Muscle of leg (tissue), 11 donors: ENCODE results near the gene NT5DC2. TPM values are rescaled to one million over a fixed set of nuclear protein-coding genes. Genes with fewer than 3 reads are reported as not detected.

Experiments
- DNase-seq: peaks from one replicate; pipeline ENCODE4 v3.0.0; 2013
- H3K27ac ChIP-seq: one replicate; pipeline ENCODE4 v1.5.1; 2013; ENCODE audit warnings: mild to moderate bottlenecking, low read length, control low read depth
- H3K27me3 ChIP-seq: one replicate; pipeline ENCODE4 v1.6.1; 2013; ENCODE audit warnings: low read length; ENCODE audit not compliant: control insufficient read depth, insufficient read depth
- H3K36me3 ChIP-seq: one replicate; pipeline ENCODE4 v1.6.1; 2013; ENCODE audit warnings: low read length; ENCODE audit not compliant: control insufficient read depth, insufficient read depth
- H3K4me1 ChIP-seq: one replicate; pipeline ENCODE4 v1.6.1; 2013; ENCODE audit warnings: low read length; ENCODE audit not compliant: control insufficient read depth, insufficient read depth
- H3K4me3 ChIP-seq: one replicate; pipeline ENCODE4 v1.5.1; 2013; ENCODE audit warnings: low read length, control low read depth
- H3K9me3 ChIP-seq: replicated peaks from 2 replicates; pipeline ENCODE4 v1.6.1; 2013; ENCODE audit warnings: low read depth, low read length; ENCODE audit not compliant: control insufficient read depth
- WGBS: methylation state at CpG from one replicate; pipeline ENCODE4 v1.1.5; 2013; ENCODE audit warnings: missing lambda C conversion rate; ENCODE audit not compliant: insufficient coverage; 5-methylcytosine and 5-hydroxymethylcytosine counted together
- polyA plus RNA-seq, 8 donors: library from polyadenylated mRNA; unstranded; fragments of 120-200 nt; gene quantifications; one replicate each; pipeline versions ENCODE4 v1.2.1 to v1.2.3, GENCODE V29; 2013; ENCODE audit warnings: inconsistent platforms in 1 of 8, low replicate concordance in 1 of 8; ENCODE audit not compliant: insufficient read length in 8 of 8, insufficient read depth in 1 of 8
- total RNA-seq: library from RNA; stranded (reverse); fragments of 120-200 nt; gene quantifications from one replicate; pipeline ENCODE4 v1.2.4, GENCODE V29; 2013

NT5DC2 gene
- total and polyA plus RNA-seq, 9 donors, result 52.0 to 134 (median 100) TPM

DNA sequence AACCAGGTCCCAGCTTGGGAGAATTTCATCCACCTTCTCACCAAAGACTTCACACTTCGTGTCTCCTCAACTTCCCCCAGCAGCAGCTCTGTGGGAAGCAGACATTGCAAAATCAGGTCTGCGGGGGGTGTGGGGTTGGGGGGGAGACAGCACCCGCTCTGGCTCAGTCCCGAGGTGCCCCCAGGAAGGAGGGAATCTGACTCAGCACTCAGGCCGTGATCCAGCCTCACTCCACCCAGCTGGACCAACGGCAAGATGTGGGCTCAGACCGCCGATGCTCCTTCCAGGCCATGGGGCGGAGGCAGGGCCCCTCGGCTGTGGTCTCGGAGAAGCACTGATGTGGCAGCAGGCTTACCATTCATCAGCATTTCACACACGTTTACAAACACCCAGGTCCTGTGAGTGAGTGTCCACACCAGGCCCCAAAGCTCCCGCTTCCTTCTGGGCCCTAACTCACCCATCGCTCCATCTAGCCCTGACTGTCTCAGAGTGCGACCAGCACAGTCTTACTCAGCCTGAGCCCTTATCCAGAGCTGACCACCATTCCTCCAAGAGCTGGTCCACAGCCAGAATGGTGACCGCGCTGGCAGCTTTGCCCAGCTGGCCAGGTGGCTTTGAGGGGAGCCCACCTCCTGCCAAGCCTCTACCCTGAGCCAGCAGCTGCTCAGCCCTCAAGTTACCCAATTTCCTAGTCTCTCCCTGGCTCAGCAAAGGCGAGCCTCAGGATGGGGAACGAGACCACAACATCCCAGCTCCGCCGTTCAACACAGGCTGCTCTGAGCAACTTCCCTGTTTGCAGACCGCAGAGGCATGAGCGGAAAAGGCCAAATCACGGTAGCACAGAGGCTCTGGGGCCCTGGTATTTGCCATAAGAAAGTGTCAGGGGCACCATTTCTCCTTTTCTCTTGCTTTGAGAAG is 35.3 kb downstream of the NT5DC2 start:
- no peaks in the 10 kb centered on the region for H3K27me3 ChIP-seq
- peak; percentile 81 for DNase-seq
- 53% methylated on average over 19 of the region's 24 CpGs for WGBS
- no peak overlapping the region for H3K4me3 ChIP-seq
- H3K9me3 ChIP-seq, result no peaks in the 10 kb centered on the region
- H3K27ac ChIP-seq, result no peak overlapping the region
- peaks cover 3% of the 10 kb centered on the region for H3K36me3 ChIP-seq
- peaks cover 13% of the 10 kb centered on the region for H3K4me1 ChIP-seq

DNA sequence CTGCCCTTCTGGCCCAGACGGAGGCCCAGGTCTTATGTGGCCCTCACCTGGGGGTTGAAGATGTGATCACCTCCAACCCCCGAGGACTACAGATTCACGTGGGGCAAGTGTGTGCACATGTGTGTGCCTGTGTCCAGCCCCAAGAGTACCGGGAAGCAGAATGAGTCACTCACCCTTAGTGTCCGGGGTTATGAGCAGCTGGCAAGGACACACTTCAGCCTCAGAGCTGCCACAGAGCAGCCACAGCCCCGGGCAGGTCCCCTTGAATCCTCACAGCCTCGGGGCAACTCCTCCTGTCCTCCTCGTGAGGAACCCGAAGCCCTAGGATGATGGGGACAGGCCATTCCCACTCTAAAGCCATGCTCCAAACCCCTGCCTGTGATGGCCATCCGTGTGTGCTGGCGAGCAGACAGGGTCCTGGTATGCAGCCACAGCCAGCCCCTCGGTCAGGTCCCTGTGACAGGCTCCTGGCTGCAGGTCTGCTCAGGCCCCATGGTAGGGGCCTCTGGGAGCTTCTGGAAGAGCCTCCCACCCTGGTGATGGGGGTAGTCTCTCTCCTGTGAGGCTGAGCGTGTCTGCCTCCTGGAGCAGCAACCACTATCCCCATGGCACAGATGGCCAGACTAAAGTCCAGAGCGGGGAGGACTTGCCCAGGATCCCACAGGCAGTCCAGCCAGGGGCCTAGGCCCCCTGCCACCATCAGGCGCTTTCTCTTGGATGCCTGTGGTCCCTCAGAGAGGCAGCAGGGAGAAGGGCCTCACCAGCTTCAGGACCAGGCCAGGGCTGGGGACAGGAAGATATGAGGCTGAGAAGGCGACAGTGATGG is 37.7 kb downstream of the NT5DC2 start:
- Histone ChIP-seq H3K36me3 (peaks cover 26% of the 10 kb centered on the region), H3K9me3 (no peaks in the 10 kb centered on the region), H3K4me3 (peak overlapping the region; percentile 38), H3K4me1 (peaks cover 25% of the 10 kb centered on the region), H3K27me3 (no peaks in the 10 kb centered on the region), H3K27ac (no peak overlapping the region)
- DNase-seq, result no peak
- WGBS, result 53% methylated on average over 11 of the region's 16 CpGs

DNA sequence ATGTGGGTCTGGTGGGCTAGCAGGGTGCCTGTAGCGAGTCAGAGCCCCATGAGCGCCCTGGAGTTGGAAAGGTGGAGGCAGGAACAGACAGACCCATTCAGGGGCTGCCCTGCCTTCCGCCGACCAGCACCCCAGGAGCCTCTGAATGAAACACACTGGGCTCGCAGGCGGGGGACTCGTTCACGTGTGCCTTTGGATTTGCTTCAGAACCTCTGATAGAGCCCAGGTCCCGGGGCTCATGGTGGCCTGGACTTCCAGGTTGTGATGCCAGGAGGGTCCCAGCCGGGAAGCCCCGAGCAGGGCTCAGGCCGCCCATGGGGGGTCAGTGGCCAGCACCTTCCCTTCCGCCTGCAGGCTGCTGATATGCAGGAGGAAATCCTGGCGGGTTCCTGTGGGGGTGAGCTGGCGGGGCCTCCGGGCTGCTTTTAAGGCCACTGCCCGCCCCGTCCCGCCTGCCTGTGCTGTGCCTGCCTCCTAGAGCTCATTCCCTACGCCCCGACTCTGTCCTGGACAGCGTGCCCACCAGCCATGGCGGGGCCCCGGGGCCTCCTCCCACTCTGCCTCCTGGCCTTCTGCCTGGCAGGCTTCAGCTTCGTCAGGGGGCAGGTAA is 38.7 kb downstream of the NT5DC2 start, which contains the start of gene STAB1:
STAB1 (plus strand) TSS at position 453 of the 610 bp plus-strand sequence; CDS start at position 529, 76 bp downstream.
- peak; percentile 50 for DNase-seq
- Histone ChIP-seq H3K4me1 (peaks cover 34% of the 10 kb centered on the region), H3K4me3 (peak within 1 kb of the TSS; percentile 38)

DNA sequence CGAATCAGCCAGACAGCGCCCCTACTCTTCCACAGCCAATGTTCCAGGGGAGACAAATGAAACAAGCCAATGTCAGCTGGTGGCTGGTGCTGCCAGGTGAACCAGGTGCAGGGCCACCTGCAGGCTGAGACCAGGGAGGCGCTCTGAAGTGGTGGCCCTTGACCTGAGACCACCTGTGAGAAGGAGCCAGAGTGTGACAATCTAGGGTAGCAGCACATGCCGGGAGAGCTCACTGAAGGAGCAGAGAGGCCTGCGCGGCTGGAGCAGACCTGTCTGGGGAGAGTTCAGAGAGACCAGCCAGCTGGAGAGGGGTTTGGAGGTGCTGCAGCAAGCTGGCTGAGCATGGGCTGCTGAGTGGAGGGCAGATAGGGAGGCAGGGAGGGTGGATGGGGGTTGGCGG is 39.2 kb downstream of the NT5DC2 start:
- no peak overlapping the region for H3K27ac ChIP-seq

More for the DNA sequence above, 38.7 kb downstream of the NT5DC2 start, which contains the start of gene STAB1:
- Histone ChIP-seq H3K9me3 (no peaks in the 10 kb centered on the region), H3K27ac (peak within 1 kb of the TSS; percentile 47), H3K27me3 (no peaks in the 10 kb centered on the region), H3K36me3 (peaks cover 36% of the 10 kb centered on the region)
- WGBS, result 31% methylated on average over 24 of the region's 25 CpGs

DNA sequence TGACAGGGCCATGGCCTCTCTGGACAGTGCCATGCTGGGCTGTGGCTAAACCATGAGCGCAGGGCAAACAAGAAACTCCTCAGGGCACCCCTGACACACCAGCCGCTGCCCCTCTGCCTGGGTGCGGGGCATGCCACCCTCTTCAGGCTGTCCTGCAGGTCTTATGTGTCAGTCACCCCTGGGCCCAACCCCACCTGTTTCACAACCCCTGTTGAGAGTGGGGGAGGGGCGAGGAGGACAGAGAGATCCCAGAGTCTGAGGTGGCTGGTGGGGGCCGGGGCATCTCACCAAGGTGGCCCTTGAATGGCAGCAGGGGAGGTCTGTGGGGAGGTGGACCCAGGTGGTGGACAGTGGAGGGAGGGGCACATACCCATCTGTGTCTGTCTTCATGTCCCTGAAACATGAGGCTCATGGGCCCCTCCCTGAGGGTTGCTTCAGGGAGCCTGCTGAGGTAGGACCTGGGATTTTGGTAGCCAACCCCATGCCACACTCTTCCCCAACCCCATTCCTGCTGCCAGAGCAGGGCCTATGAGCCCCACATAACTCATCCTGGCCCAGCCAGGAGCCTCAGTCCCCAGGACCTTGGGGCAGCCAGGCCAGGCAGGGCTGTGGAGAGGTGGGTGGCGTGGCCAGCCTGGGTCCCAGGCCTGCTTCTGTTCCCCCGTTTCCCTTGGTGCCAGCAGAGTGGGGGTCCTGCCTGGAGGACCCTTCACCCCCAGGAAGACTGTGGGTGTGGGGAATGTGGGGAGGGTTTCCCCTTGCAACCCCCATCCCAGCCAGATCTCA is 40.2 kb downstream of the NT5DC2 start:
- WGBS, result 74% methylated on average over 2 of the region's 7 CpGs
- H3K4me1 ChIP-seq, result peaks cover 36% of the 10 kb centered on the region

More for the DNA sequence above, 39.2 kb downstream of the NT5DC2 start:
- 51% methylated on average over 7 of the region's 7 CpGs for WGBS
- Histone ChIP-seq H3K4me3 (no peak overlapping the region), H3K27me3 (no peaks in the 10 kb centered on the region), H3K9me3 (no peaks in the 10 kb centered on the region), H3K4me1 (peaks cover 36% of the 10 kb centered on the region), H3K36me3 (peaks cover 41% of the 10 kb centered on the region)
- DNase-seq, result no peak

DNA sequence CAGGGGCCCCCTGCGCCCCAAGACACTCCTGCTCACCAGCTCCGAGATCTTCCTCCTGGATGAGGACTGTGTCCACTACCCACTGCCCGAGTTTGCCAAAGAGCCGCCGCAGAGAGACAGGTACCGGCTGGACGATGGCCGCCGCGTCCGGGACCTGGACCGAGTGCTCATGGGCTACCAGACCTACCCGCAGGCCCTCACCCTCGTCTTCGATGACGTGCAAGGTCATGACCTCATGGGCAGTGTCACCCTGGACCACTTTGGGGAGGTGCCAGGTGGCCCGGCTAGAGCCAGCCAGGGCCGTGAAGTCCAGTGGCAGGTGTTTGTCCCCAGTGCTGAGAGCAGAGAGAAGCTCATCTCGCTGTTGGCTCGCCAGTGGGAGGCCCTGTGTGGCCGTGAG is 41.6 kb downstream of the NT5DC2 start:
- WGBS, result 90% methylated on average over 21 of the region's 21 CpGs
- H3K36me3 ChIP-seq, result peaks cover 64% of the 10 kb centered on the region
- H3K4me3 ChIP-seq, result no peak overlapping the region
- no peak overlapping the region for H3K27ac ChIP-seq
- H3K27me3 ChIP-seq, result no peaks in the 10 kb centered on the region
- H3K9me3 ChIP-seq, result no peaks in the 10 kb centered on the region
- H3K4me1 ChIP-seq, result peaks cover 36% of the 10 kb centered on the region
- no peak for DNase-seq

More for the DNA sequence above, 40.2 kb downstream of the NT5DC2 start:
- Histone ChIP-seq H3K27me3 (no peaks in the 10 kb centered on the region), H3K9me3 (no peaks in the 10 kb centered on the region), H3K4me3 (no peak overlapping the region), H3K27ac (no peak overlapping the region), H3K36me3 (peaks cover 50% of the 10 kb centered on the region)
- DNase-seq, result no peak

DNA sequence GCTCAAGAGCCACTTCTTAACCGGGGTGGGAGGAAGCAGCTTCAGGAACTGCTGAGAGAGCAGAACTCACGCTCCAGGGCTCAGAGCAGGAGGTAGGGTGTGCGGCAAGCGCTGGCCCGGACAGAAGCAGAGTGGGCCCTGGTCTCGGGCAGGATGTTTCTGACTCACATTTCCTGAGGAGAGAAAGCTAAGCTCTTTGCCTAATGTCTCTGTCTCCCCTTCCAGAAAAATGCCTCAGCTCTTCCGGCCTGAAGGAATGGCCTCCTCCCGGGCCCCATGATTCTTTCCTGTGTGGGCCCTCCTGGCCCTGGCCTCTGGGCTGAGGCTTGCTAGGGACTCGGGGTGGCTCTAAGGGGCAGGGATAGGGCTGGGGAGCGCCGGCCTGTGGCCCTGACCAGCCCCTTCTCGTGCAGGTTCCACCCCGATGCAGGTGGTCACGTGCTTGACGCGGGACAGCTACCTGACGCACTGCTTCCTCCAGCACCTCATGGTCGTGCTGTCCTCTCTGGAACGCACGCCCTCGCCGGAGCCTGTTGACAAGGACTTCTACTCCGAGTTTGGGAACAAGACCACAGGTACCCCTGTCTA is 42.6 kb downstream of the NT5DC2 start:
- Histone ChIP-seq H3K4me1 (peaks cover 36% of the 10 kb centered on the region), H3K36me3 (peaks cover 74% of the 10 kb centered on the region), H3K27me3 (no peaks in the 10 kb centered on the region), H3K4me3 (no peak overlapping the region), H3K27ac (peak overlapping the region; percentile 72), H3K9me3 (no peaks in the 10 kb centered on the region)
- DNase-seq, result peak; percentile 57
- WGBS, result 84% methylated on average over 20 of the region's 23 CpGs

DNA sequence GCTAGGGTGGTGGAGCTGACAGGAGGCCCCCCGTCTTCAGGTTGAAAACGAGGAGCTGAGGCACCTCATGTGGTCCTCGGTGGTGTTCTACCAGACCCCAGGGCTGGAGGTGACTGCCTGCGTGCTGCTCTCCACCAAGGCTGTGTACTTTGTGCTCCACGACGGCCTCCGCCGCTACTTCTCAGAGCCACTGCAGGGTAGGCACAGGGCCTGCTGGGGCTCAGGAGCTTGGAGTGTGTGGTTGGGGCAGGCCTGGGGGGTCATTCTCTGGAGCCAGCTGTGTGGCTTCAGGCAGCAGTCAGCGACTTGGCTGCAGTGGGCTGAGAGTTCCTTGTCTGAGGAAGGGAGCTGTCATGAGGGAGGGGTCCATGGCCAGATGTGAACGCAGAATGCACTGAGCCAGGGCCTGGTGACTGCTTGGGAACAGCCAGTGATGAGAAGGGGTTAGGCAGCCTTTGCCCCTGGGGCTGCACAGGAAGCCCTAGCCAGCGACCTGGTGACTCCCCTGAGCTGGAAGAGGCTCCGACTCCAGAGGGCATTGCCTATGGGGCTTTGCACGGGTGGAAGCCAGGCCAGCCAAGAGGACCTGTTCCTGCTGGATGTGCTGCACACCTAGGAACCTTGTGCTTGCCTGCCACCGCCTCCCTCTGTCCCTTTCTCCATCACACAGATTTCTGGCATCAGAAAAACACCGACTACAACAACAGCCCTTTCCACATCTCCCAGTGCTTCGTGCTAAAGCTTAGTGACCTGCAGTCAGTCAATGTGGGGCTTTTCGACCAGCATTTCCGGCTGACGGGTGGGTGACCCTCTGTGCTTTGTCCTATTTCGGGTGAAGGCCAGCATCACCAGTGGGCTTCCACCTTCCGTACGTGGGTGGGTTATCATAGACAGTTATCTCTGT is 43.4 kb downstream of the NT5DC2 start:
- WGBS, result 84% methylated on average over 19 of the region's 22 CpGs
- DNase-seq, result no peak
- Histone ChIP-seq H3K27ac (peak overlapping the region; percentile 72), H3K9me3 (no peaks in the 10 kb centered on the region), H3K36me3 (peaks cover 82% of the 10 kb centered on the region), H3K27me3 (no peaks in the 10 kb centered on the region), H3K4me3 (no peak overlapping the region), H3K4me1 (peaks cover 36% of the 10 kb centered on the region)
